K562 (cell line): ENCODE data around the gene CDH12.

Experiments used
- CHD2 ChIP-seq: IDR thresholded peaks from 2 replicates; pipeline ENCODE4 v1.6.1; 2011; ENCODE audit warnings: low read depth, low read length
- CTCF ChIP-seq, 3 experiments: IDR thresholded peaks in 2 of 3; conservative IDR thresholded peaks in 1 of 3; 2 replicates each; pipeline ENCODE4 v1.5.1; 2011 to 2012; ENCODE audit warnings: low read length in 3 of 3, mild to moderate bottlenecking in 3 of 3, control low read depth in 2 of 3, improper control_type of control experiment in 1 of 3, inconsistent platforms in 1 of 3, low read depth in 1 of 3, mixed read lengths in 1 of 3, moderate library complexity in 1 of 3; ENCODE audit not compliant: insufficient read depth in 2 of 3
- E2F4 ChIP-seq: sonication (generic); formaldehyde crosslinking; IDR thresholded peaks from 2 replicates; pipeline ENCODE4 v1.8.0; 2022; ENCODE audit warnings: mild to moderate bottlenecking, low read depth, missing genetic modification reagents
- KDM1A ChIP-seq, 2 experiments: fragments of 450-650 bp; IDR thresholded peaks; 2 replicates each; pipeline ENCODE4 v1.6.1; 2016; ENCODE audit warnings: mild to moderate bottlenecking in 2 of 2
- MYC ChIP-seq, 2 experiments: fragments of 250-450 bp in 1 of 2; sonication (Bioruptor Pico) in 1 of 2; IDR thresholded peaks; 2 replicates each; pipeline versions ENCODE4 v1.5.1 to v1.6.1; 2012 to 2021; ENCODE audit warnings: low read depth in 2 of 2, borderline replicate concordance in 1 of 2, improper control_type of control experiment in 1 of 2, low read length in 1 of 2, mild to moderate bottlenecking in 1 of 2, moderate library complexity in 1 of 2
- PHB2 ChIP-seq: fragments of 450-650 bp; IDR thresholded peaks from 2 replicates; pipeline ENCODE4 v1.6.1; 2017; ENCODE audit warnings: low read depth
- POLR2A ChIP-seq: fragments of 450-650 bp; conservative IDR thresholded peaks from 2 replicates; pipeline ENCODE4 v1.6.1; 2016
- RBFOX2 ChIP-seq: fragments of 200-400 bp; formaldehyde crosslinking; IDR thresholded peaks from 2 replicates; pipeline ENCODE4 v1.6.1; 2017; ENCODE audit warnings: low read depth, mild to moderate bottlenecking, low read length, moderate library complexity
- SMAD3 ChIP-seq: fragments of 450-650 bp; formaldehyde crosslinking; conservative IDR thresholded peaks from 2 replicates; pipeline ENCODE4 v1.4.0; 2020; ENCODE audit warnings: mild to moderate bottlenecking
- TEAD4 ChIP-seq, 2 experiments: sonication (generic) in 1 of 2; formaldehyde crosslinking in 1 of 2; IDR thresholded peaks; 2 replicates each; pipeline versions ENCODE4 v1.6.1 to v1.8.0; 2012 to 2022; ENCODE audit warnings: borderline replicate concordance in 1 of 2, inconsistent platforms in 1 of 2, low read length in 1 of 2, mild to moderate bottlenecking in 1 of 2, missing genetic modification reagents in 1 of 2
- TF ChIP-seq, protein P1 (sequence below): fragments of 450-650 bp; IDR thresholded peaks from 2 replicates; pipeline ENCODE4 v1.6.1; 2016; ENCODE audit warnings: antibody characterized with exemption

DNA sequence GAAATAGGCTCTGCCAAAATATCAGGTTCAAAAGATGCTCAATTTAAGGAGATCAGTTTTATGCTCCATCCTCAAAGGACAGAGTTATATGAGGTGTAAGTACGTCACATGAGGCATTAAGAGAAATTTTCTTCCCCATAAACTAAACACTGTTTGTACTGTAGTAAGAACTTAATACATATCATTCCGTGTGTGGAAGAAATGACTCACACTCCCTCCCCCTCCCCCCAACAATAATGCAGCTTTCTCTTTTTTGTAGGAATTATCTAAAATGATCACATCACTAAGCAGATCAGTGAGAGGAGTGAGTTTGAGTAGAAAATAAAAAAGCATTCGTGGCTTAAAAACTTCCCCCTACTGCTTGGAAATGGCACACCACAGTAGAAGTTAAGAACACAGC, 2.2 kb downstream of the CDH12 start:
- TF ChIP-seq PHB2 (no peak), CTCF (IDR thresholded peaks at IDR 0.05 in 2 of 3, conservative IDR thresholded peaks at IDR 0.05 in 1 of 3; ENCODE audit: insufficient read depth in 2 of 3, low read depth in 1 of 3, low read length in 3 of 3) (no peak), SMAD3 (CRISPR knock-in tag) (no peak), E2F4 (CRISPR knock-in tag) (no peak), CHD2 (no peak), MYC (IDR thresholded peaks at IDR 0.05; ENCODE audit: low read depth, low read length) (no peak), MYC (CRISPR knock-in tag; IDR thresholded peaks at IDR 0.05; ENCODE audit: borderline replicate concordance, low read depth) (no peak), POLR2A (no peak), RBFOX2 (no peak), TEAD4 (IDR thresholded peaks at IDR 0.05; ENCODE audit: low read length) (no peak), TEAD4 (CRISPR knock-in tag; IDR thresholded peaks at IDR 0.05; ENCODE audit: borderline replicate concordance) (no peak), KDM1A (IDR thresholded peaks at IDR 0.05) (no peak)
- TF ChIP-seq, protein P1, sequence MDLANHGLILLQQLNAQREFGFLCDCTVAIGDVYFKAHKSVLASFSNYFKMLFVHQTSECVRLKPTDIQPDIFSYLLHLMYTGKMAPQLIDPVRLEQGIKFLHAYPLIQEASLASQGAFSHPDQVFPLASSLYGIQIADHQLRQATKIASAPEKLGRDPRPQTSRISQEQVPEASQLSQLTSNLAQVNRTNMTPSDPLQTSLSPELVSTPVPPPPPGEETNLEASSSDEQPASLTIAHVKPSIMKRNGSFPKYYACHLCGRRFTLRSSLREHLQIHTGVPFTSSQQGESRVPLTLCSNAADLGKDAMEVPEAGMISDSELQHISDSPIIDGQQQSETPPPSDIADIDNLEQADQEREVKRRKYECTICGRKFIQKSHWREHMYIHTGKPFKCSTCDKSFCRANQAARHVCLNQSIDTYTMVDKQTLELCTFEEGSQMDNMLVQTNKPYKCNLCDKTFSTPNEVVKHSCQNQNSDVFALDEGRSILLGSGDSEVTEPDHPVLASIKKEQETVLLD: no peak
